ENCODE results near the gene RECQL. TPM values are rescaled to one million over a fixed set of nuclear protein-coding genes. Genes with fewer than 3 reads are reported as not detected.

RECQL gene
- total and polyA plus RNA-seq, 2 donors from 2014 or later, result 9.0 to 37.5 TPM

- Histone ChIP-seq H3K36me3 (ENCODE audit: control insufficient read depth in 2 of 3, insufficient read depth in 3 of 3, low read length in 3 of 3) (peaks cover 2 to 11% (median 9%) of the 10 kb centered on the region in 3 donors), H3K9me3 (ENCODE audit: control insufficient read depth in 2 of 3, insufficient read depth in 1 of 3, low read length in 3 of 3) (no peaks in the 10 kb centered on the region), H3K4me3 (ENCODE audit: low read length in 3 of 3) (no peak overlapping the region), H3K4me1 (ENCODE audit: control insufficient read depth in 2 of 3, insufficient read depth in 2 of 3, low read depth in 1 of 3, low read length in 3 of 3) (no peaks in the 10 kb centered on the region), H3K9ac (ENCODE audit: low read length in 3 of 3) (no peak overlapping the region), H3K27ac (ENCODE audit: low read depth in 2 of 2, low read length in 2 of 2) (no peak overlapping the region), H3K27me3 (ENCODE audit: control insufficient read depth, insufficient read depth, low read length) (no peaks in the 10 kb centered on the region)
- intact Hi-C loops (cut with DNase I), result no loop called here
- no peak for FAIRE-seq
- no peak for DNase-seq
- no peak for TF ChIP-seq CTCF (IDR thresholded peaks at IDR 0.05; ENCODE audit: borderline replicate concordance, extremely low read depth, insufficient read depth)
Measured at GRCh38 chr12:21509768-21510167, 8.3 kb upstream of the RECQL start.

GRCh38 chr12:21507849-21508248 lies 6.4 kb upstream of the RECQL start:
- no peak overlapping the region for H3K9ac ChIP-seq (ENCODE audit: low read length in 3 of 3)
- no peak overlapping the region for H3K27ac ChIP-seq (ENCODE audit: low read depth in 2 of 2, low read length in 2 of 2)
- no peak overlapping the region for H3K4me3 ChIP-seq (ENCODE audit: low read length in 3 of 3)
- peaks cover 0 to 5% (median 3%) of the 10 kb centered on the region in 3 donors for H3K4me1 ChIP-seq (ENCODE audit: control insufficient read depth in 2 of 3, insufficient read depth in 2 of 3, low read depth in 1 of 3, low read length in 3 of 3)
- FAIRE-seq, result no peak
- TF ChIP-seq CTCF (IDR thresholded peaks at IDR 0.05; ENCODE audit: borderline replicate concordance, extremely low read depth, insufficient read depth), result no peak
- DNase-seq, result no peak
- H3K27me3 ChIP-seq (ENCODE audit: control insufficient read depth, insufficient read depth, low read length), result no peaks in the 10 kb centered on the region
- H3K9me3 ChIP-seq (ENCODE audit: control insufficient read depth in 2 of 3, insufficient read depth in 1 of 3, low read length in 3 of 3), result no peaks in the 10 kb centered on the region
- peaks cover 2 to 7% (median 6%) of the 10 kb centered on the region in 3 donors for H3K36me3 ChIP-seq (ENCODE audit: control insufficient read depth in 2 of 3, insufficient read depth in 3 of 3, low read length in 3 of 3)
- intact Hi-C loops (cut with DNase I), result no loop called here

- no peak for FAIRE-seq
- Histone ChIP-seq H3K27me3 (ENCODE audit: control insufficient read depth, insufficient read depth, low read length) (no peaks in the 10 kb centered on the region), H3K4me3 (ENCODE audit: low read length in 3 of 3) (no peak overlapping the region), H3K36me3 (ENCODE audit: control insufficient read depth in 2 of 3, insufficient read depth in 3 of 3, low read length in 3 of 3) (peaks cover 2 to 7% (median 6%) of the 10 kb centered on the region in 3 donors), H3K4me1 (ENCODE audit: control insufficient read depth in 2 of 3, insufficient read depth in 2 of 3, low read depth in 1 of 3, low read length in 3 of 3) (peaks cover 0 to 6% (median 4%) of the 10 kb centered on the region in 3 donors), H3K9ac (ENCODE audit: low read length in 3 of 3) (no peak overlapping the region), H3K27ac (ENCODE audit: low read depth in 2 of 2, low read length in 2 of 2) (no peak overlapping the region), H3K9me3 (ENCODE audit: control insufficient read depth in 2 of 3, insufficient read depth in 1 of 3, low read length in 3 of 3) (no peaks in the 10 kb centered on the region)
- no peak for TF ChIP-seq CTCF (IDR thresholded peaks at IDR 0.05; ENCODE audit: borderline replicate concordance, extremely low read depth, insufficient read depth)
- intact Hi-C loops (cut with DNase I), result no loop called here
- DNase-seq, result no peak
Measured at GRCh38 chr12:21505888-21506287, 4.5 kb upstream of the RECQL start.

GRCh38 chr12:21502872-21503271 lies 1.4 kb upstream of the RECQL start:
- TF ChIP-seq CTCF (IDR thresholded peaks at IDR 0.05; ENCODE audit: borderline replicate concordance, extremely low read depth, insufficient read depth), result no peak
- no peak for FAIRE-seq
- peak overlapping the region in 2 of 3 donors; percentile 86 to 91 for H3K4me3 ChIP-seq (ENCODE audit: low read length in 3 of 3)
- H3K9me3 ChIP-seq (ENCODE audit: control insufficient read depth in 2 of 3, insufficient read depth in 1 of 3, low read length in 3 of 3), result no peaks in the 10 kb centered on the region
- no peaks in the 10 kb centered on the region for H3K27me3 ChIP-seq (ENCODE audit: control insufficient read depth, insufficient read depth, low read length)
- H3K27ac ChIP-seq (ENCODE audit: low read depth in 2 of 2, low read length in 2 of 2), result no peak overlapping the region
- intact Hi-C loops (cut with DNase I), result no loop called here
- H3K9ac ChIP-seq (ENCODE audit: low read length in 3 of 3), result no peak overlapping the region
- H3K4me1 ChIP-seq (ENCODE audit: control insufficient read depth in 2 of 3, insufficient read depth in 2 of 3, low read depth in 1 of 3, low read length in 3 of 3), result peaks cover 0 to 13% (median 11%) of the 10 kb centered on the region in 3 donors
- peaks cover 1 to 5% (median 1%) of the 10 kb centered on the region in 3 donors for H3K36me3 ChIP-seq (ENCODE audit: control insufficient read depth in 2 of 3, insufficient read depth in 3 of 3, low read length in 3 of 3)
- peak in 3 of 5 donors; percentile 15 to 37 (median 18) for DNase-seq
